Left renal cortex interstitium (tissue), 4 donors: ENCODE data around the gene TIMM13. TPM values are rescaled to one million over a fixed set of nuclear protein-coding genes. Genes with fewer than 3 reads are reported as not detected.

Experiments
- DNase-seq, 4 donors: peaks; one replicate each; pipeline ENCODE4 v3.0.0-alpha.2; 2013; ENCODE audit warnings: low read depth in 4 of 4, low spot score in 2 of 4, missing footprints in 1 of 4
- polyA plus RNA-seq, 4 donors: library from polyadenylated mRNA; unstranded; fragments of 120-200 nt; gene quantifications; one replicate each; pipeline ENCODE4 v1.2.1, GENCODE V29; 2013; ENCODE audit not compliant: insufficient read length in 4 of 4

Gene TIMM13
- polyA plus RNA-seq, 4 donors = 64.7 to 125 (median 91.1) TPM

- no peak for DNase-seq
These were observed 39.8 kb downstream of the TIMM13 start for GRCh38 chr19:2387367-2388288.

GRCh38 chr19:2385053-2385721 is 42.2 kb downstream of the TIMM13 start:
- DNase-seq = no peak

GRCh38 chr19:2382530-2383222 is 44.7 kb downstream of the TIMM13 start:
- no peak for DNase-seq

- no peak for DNase-seq
These were observed 46.1 kb downstream of the TIMM13 start for GRCh38 chr19:2381148-2381820.

GRCh38 chr19:2380567-2380966 is 46.8 kb downstream of the TIMM13 start:
- DNase-seq = no peak

GRCh38 chr19:2376784-2377519 is 50.4 kb downstream of the TIMM13 start:
- no peak for DNase-seq

Other genes with a start within 250 kb of the TIMM13 start
- 10 to 100 TPM; 60.5 to 98.5 (median 82.3) TPM for gene PLEKHJ1, start 191.3 kb downstream of the TIMM13 start, polyA plus RNA-seq
- gene SF3A2, start 190.8 kb downstream of the TIMM13 start, polyA plus RNA-seq = 10 to 100 TPM; 55.3 to 92.4 (median 84.6) TPM
- gene AMH, start 178.3 kb downstream of the TIMM13 start, polyA plus RNA-seq = 1 to 10 TPM in 3 of 4 donors, under 1 TPM in 1; 0.96 to 3.8 (median 2.4) TPM
- gene JSRP1, start 171.2 kb downstream of the TIMM13 start, polyA plus RNA-seq = under 1 TPM; 0.23 to 0.94 (median 0.74) TPM
- gene PEAK3, start 145.4 kb downstream of the TIMM13 start, polyA plus RNA-seq = under 1 TPM in 3 of 4 donors, not detected in 1; 0.06 to 0.21 (median 0.16) TPM
- gene LINGO3, start 119.4 kb downstream of the TIMM13 start, polyA plus RNA-seq = under 1 TPM; 0.06 to 0.14 (median 0.09) TPM
- 100 to 1,000 TPM in 3 of 4 donors, 10 to 100 TPM in 1; 75.3 to 125 (median 114) TPM for gene LSM7, start 99.0 kb downstream of the TIMM13 start, polyA plus RNA-seq
- 100 to 1,000 TPM in 2 of 4 donors, 10 to 100 TPM in 2; 39.5 to 141 (median 89.3) TPM for gene SPPL2B, start 98.9 kb downstream of the TIMM13 start, polyA plus RNA-seq
- 1 to 10 TPM in 1 of 4 donors, under 1 TPM in 3; 0.08 to 1.2 (median 0.62) TPM for gene TMPRSS9, start 67.3 kb downstream of the TIMM13 start, polyA plus RNA-seq
- gene LMNB2, start 29.4 kb upstream of the TIMM13 start, polyA plus RNA-seq = 10 to 100 TPM; 51.4 to 93.0 (median 76.8) TPM
- 10 to 100 TPM in 3 of 4 donors, 1 to 10 TPM in 1; 9.9 to 17.6 (median 11.3) TPM for gene GADD45B, start 48.5 kb upstream of the TIMM13 start, polyA plus RNA-seq